Esophagus muscularis mucosa (tissue), 4 donors: Measurements from ENCODE around the gene COL5A1. TPM values are rescaled to one million over a fixed set of nuclear protein-coding genes. Genes with fewer than 3 reads are reported as not detected.

Experiments used
- DNase-seq: peaks from one replicate; pipeline ENCODE4 v3.0.0-alpha.2; 2017; ENCODE audit errors: extremely low spot score
- H3K27ac ChIP-seq, 4 donors: fragments of 200-600 bp; sonication (generic); replicated peaks in 1 of 4; 1 replicate in 3 of 4; 2 replicates in 1 of 4; pipeline ENCODE4 v1.5.1; 2016 to 2019; ENCODE audit warnings: mild to moderate bottlenecking in 1 of 4
- H3K27me3 ChIP-seq, 4 donors: fragments of 200-600 bp; sonication (generic); one replicate each; pipeline versions ENCODE4 v1.5.1 to v1.6.0; 2016 to 2019
- H3K36me3 ChIP-seq, 4 donors: fragments of 200-600 bp; sonication (generic); one replicate each; pipeline ENCODE4 v1.5.1; 2016 to 2019
- H3K4me1 ChIP-seq, 4 donors: fragments of 200-600 bp; sonication (generic); one replicate each; pipeline ENCODE4 v1.5.1; 2016 to 2019
- H3K4me3 ChIP-seq, 4 donors: fragments of 200-600 bp; sonication (generic); 1 replicate in 2 of 4; 2 replicates in 2 of 4; pipeline ENCODE4 v1.5.1; 2016 to 2019; ENCODE audit warnings: mild to moderate bottlenecking in 4 of 4, moderate library complexity in 1 of 4
- H3K9me3 ChIP-seq, 4 donors: fragments of 200-600 bp; sonication (generic); 1 replicate in 3 of 4; 2 replicates in 1 of 4; pipeline ENCODE4 v1.5.1; 2016 to 2019
- EP300 ChIP-seq: sonication (generic); formaldehyde crosslinking; IDR thresholded peaks from one replicate; pipeline ENCODE4 v1.6.1; 2017; ENCODE audit warnings: antibody characterized with exemption
- POLR2A ChIP-seq: fragments of 450-650 bp; IDR thresholded peaks from one replicate; pipeline ENCODE4 v1.6.1; 2017; ENCODE audit warnings: antibody characterized with exemption, moderate library complexity, mild to moderate bottlenecking, low read depth
- POLR2AphosphoS5 ChIP-seq, 2 donors: sonication (generic); formaldehyde crosslinking; IDR thresholded peaks; one replicate each; pipeline ENCODE4 v1.6.1; 2017; ENCODE audit warnings: antibody characterized with exemption in 2 of 2
- WGBS: methylation state at CpG from one replicate; pipeline ENCODE4 v1.1.5; 2018; 5-methylcytosine and 5-hydroxymethylcytosine counted together
- intact Hi-C: fragments of 100-400 bp; cut with DNase I; formaldehyde crosslinking; loops from one replicate; pipeline ENCODE4 v1.15.1; 2023
- total RNA-seq, 4 donors: library from RNA; depleted of rRNA; stranded (reverse); fragments of >200 nt; gene quantifications; one replicate each; pipeline versions ENCODE4 v1.1.0 to v1.2.1, GENCODE V29; 2016
- TF ChIP-seq, protein P1 (sequence below), 3 experiments: fragments of 200-600 bp in 2 of 3; fragments of 450-650 bp in 1 of 3; sonication (generic) in 2 of 3; IDR thresholded peaks; one replicate each; pipeline ENCODE4 v1.5.1; 2017 to 2019; ENCODE audit warnings: antibody characterized with exemption in 3 of 3, mild to moderate bottlenecking in 2 of 3, moderate library complexity in 1 of 3

The COL5A1 gene
- total RNA-seq, 4 donors from 2014 or later = 36.0 to 89.5 (median 56.4) TPM

DNA sequence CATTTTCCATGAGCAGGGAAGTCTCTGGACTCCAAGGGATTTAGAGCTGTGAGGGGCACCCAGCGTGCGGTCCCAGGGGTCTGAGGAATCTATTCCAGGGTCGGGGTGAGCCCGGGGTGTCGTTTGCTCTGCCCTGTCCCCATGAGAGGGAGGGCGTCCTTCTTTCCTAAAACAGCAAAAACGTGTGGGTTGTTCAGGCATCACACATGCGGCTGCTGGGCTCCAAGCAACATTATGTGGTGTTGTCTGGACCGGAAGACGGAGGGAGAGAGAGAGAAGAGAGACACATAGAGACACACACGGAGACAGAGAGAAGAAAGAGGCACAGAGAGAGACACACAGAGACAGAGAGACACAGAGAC lies 42.7 kb upstream of the COL5A1 start:
- Histone ChIP-seq H3K36me3 (no peaks in the 10 kb centered on the region), H3K4me3 (no peak overlapping the region), H3K9me3 (no peaks in the 10 kb centered on the region), H3K27ac (no peak overlapping the region), H3K27me3 (peaks cover 0 to 17% (median 0%) of the 10 kb centered on the region in 4 donors), H3K4me1 (peaks cover 0 to 12% (median 6%) of the 10 kb centered on the region in 4 donors)
- DNase-seq = no peak
- intact Hi-C loops = no loop called here
- WGBS = 86% methylated on average over 11 of the region's 11 CpGs
- TF ChIP-seq EP300 (no peak), POLR2AphosphoS5 (IDR thresholded peaks at IDR 0.05) (no peak), POLR2A (no peak)
- TF ChIP-seq, protein P1, sequence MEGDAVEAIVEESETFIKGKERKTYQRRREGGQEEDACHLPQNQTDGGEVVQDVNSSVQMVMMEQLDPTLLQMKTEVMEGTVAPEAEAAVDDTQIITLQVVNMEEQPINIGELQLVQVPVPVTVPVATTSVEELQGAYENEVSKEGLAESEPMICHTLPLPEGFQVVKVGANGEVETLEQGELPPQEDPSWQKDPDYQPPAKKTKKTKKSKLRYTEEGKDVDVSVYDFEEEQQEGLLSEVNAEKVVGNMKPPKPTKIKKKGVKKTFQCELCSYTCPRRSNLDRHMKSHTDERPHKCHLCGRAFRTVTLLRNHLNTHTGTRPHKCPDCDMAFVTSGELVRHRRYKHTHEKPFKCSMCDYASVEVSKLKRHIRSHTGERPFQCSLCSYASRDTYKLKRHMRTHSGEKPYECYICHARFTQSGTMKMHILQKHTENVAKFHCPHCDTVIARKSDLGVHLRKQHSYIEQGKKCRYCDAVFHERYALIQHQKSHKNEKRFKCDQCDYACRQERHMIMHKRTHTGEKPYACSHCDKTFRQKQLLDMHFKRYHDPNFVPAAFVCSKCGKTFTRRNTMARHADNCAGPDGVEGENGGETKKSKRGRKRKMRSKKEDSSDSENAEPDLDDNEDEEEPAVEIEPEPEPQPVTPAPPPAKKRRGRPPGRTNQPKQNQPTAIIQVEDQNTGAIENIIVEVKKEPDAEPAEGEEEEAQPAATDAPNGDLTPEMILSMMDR (IDR thresholded peaks at IDR 0.05) = no peak

DNA sequence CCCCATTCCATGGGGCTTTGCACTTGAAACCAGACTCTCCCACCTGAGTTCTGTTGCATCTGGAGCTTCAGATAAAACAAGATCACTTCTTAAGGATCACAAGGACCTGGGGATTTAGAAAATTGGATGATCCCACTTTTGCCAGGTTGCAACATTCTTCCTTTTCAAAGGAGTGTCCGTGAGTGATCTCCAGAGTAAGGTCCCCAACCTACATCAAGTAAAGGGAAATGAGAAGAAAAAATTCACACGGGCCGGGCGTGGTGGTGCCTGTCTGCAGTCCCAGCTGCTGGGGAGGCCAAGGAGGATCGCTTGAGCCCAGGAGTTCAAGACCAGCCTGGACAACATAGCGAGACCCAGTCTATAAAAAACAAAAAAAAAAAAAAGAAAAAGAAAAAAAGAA lies 41.2 kb upstream of the COL5A1 start:
- Histone ChIP-seq H3K9me3 (no peaks in the 10 kb centered on the region), H3K27ac (no peak overlapping the region), H3K4me1 (peaks cover 0 to 14% (median 7%) of the 10 kb centered on the region in 4 donors), H3K4me3 (no peak overlapping the region), H3K27me3 (peaks cover 0 to 17% (median 0%) of the 10 kb centered on the region in 4 donors), H3K36me3 (no peaks in the 10 kb centered on the region)
- 93% methylated on average over 6 of the region's 6 CpGs for WGBS
- DNase-seq = peak; percentile 62
- TF ChIP-seq POLR2A (no peak), POLR2AphosphoS5 (IDR thresholded peaks at IDR 0.05) (no peak), EP300 (no peak)
- TF ChIP-seq, protein P1 (IDR thresholded peaks at IDR 0.05) = no peak
- intact Hi-C loops = no loop called here

DNA sequence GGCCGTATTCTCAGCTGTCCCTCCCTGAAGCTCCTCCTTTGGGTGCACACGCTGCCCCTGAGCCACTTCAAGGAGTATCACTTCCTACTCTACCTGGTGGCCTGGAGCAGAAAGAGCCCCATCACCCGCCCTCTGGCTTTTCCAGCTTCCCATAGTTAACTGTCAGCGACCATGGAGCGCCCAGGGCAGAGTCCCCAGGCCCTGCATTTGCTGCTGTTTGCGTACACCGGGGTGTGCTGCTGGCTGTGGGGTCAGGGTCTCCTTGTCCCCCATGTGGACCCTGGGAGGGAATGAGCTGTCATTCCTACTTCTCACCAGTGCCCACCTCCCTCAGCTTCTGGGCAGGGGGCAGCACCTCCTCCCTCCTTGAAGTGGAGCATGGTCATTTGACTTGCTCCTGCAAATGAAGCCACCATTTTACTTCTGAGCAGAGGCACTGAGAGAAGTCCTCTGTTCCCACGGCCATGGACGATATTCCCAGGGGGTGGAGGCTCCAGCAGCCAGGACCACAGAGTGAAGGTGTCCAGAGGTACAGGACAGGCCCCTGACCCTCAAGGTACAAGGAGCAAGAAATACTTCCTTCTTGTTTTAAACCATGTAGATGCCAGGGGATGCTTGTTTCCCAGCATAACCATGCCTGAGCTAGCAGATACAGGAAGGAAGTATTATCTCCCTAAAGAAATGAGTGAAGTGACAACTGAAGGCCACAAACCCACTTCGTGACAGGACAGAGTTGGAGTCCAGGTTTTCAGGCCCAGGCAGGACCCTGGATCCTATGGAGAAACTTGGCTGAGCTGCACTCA lies 40.6 kb upstream of the COL5A1 start:
- H3K27me3 ChIP-seq = peaks cover 0 to 17% (median 0%) of the 10 kb centered on the region in 4 donors
- intact Hi-C loops = no loop called here
- no peak for TF ChIP-seq EP300
- TF ChIP-seq POLR2AphosphoS5 (IDR thresholded peaks at IDR 0.05) = no peak
- TF ChIP-seq POLR2A = no peak
- TF ChIP-seq, protein P1 (IDR thresholded peaks at IDR 0.05) = no peak
- no peak overlapping the region for H3K27ac ChIP-seq
- DNase-seq = peak; percentile 70
- no peaks in the 10 kb centered on the region for H3K9me3 ChIP-seq
- 92% methylated on average over 10 of the region's 10 CpGs for WGBS
- H3K36me3 ChIP-seq = no peaks in the 10 kb centered on the region
- no peak overlapping the region for H3K4me3 ChIP-seq
- peaks cover 0 to 21% (median 12%) of the 10 kb centered on the region in 4 donors for H3K4me1 ChIP-seq

DNA sequence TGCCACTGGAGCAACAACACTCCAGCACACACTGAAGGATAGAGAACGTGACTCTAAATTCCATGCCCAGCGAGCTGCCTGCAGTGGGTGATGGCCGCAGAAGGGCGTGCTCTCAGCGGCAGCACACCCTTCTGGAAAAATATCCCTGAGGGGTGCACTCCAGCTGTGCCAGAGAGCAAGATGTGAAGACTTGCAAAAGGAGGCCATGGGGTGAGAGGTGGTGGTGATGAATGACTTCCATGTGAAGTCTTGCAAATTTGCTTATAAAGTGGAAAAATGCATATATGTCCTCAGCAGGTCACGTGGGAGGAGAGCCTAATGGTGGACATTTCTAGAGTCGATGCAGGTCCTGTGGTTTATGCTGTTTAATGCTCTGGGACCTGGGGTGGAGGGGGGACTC lies 39.8 kb upstream of the COL5A1 start:
- H3K4me1 ChIP-seq = peaks cover 0 to 24% (median 14%) of the 10 kb centered on the region in 4 donors
- no peak for DNase-seq
- no peaks in the 10 kb centered on the region for H3K9me3 ChIP-seq
- H3K4me3 ChIP-seq = no peak overlapping the region
- 96% methylated on average over 7 of the region's 7 CpGs for WGBS
- no peak for TF ChIP-seq POLR2A
- TF ChIP-seq, protein P1 (IDR thresholded peaks at IDR 0.05) = no peak
- intact Hi-C loops = no loop called here
- H3K27ac ChIP-seq = no peak overlapping the region
- peaks cover 0 to 17% (median 0%) of the 10 kb centered on the region in 4 donors for H3K27me3 ChIP-seq
- H3K36me3 ChIP-seq = no peaks in the 10 kb centered on the region
